GM12874 (cell line): ENCODE measurements around the gene TPP1.
A peak's percentile ranks its signal among the peaks of the same experiment; 100 is the strongest.

Experiments
- TF ChIP-seq, protein P1 (sequence below): IDR thresholded peaks from 2 replicates; pipeline ENCODE4 v1.5.1; 2011; ENCODE audit warnings: low read depth, mild to moderate bottlenecking, control low read depth, low read length, moderate library complexity; ENCODE audit not compliant: insufficient read depth

TPP1 gene

DNA sequence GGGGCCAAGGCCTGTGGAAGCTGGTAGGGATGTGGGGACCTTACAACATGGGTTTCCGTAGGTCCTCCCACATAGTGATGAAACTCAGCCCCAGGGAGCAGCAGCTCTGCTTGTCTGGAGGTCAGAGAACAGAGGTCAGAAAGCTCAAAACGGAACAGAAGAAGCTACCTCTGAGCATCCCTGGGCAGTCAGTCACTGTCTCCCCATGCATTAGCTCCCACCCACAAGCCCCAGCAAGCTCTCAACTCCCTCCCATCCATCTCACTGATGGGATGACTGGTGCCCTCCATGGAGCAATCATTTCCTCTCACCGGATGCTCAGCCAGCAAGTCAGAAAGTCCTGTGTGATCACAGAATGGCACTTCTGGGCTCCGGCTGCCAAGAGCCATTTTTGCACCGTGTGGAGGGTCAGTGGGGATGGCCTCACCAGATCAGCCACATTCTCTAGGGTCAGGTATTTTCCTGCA lies 1.9 kb downstream of the TPP1 start:
- TF ChIP-seq, protein P1, sequence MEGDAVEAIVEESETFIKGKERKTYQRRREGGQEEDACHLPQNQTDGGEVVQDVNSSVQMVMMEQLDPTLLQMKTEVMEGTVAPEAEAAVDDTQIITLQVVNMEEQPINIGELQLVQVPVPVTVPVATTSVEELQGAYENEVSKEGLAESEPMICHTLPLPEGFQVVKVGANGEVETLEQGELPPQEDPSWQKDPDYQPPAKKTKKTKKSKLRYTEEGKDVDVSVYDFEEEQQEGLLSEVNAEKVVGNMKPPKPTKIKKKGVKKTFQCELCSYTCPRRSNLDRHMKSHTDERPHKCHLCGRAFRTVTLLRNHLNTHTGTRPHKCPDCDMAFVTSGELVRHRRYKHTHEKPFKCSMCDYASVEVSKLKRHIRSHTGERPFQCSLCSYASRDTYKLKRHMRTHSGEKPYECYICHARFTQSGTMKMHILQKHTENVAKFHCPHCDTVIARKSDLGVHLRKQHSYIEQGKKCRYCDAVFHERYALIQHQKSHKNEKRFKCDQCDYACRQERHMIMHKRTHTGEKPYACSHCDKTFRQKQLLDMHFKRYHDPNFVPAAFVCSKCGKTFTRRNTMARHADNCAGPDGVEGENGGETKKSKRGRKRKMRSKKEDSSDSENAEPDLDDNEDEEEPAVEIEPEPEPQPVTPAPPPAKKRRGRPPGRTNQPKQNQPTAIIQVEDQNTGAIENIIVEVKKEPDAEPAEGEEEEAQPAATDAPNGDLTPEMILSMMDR = no peak

DNA sequence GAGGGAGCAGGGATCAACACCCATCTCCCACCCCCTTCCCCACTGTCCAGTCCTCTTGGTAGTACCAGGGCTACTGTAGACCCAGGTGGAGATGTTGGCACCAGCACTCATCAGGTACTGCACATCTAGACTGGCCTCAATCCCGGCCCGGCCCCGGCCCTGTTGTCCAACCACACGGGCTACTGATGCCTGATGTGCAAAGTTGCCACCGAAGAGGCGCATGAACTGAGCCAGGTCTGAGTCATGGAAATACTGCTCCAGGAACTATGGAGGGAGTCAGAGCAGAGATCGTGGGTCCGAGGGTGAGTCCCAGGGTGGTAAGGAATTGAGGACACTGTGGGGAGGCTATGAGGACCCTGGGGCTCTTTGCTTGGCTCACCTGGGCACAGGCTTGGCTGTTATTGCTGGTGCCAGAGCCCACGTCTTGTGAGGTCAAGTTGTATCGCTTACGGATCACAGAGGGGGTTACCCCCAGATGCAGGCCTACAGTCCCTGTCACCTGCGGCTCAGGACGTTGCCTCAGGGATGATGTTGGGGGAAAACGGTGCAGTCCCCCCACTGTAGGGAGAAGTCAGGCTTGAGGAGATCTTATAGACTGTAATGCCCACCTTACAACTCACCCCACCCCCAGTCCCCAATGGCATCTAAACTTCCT lies 2.5 kb downstream of the TPP1 start:
- TF ChIP-seq, protein P1 = no peak

DNA sequence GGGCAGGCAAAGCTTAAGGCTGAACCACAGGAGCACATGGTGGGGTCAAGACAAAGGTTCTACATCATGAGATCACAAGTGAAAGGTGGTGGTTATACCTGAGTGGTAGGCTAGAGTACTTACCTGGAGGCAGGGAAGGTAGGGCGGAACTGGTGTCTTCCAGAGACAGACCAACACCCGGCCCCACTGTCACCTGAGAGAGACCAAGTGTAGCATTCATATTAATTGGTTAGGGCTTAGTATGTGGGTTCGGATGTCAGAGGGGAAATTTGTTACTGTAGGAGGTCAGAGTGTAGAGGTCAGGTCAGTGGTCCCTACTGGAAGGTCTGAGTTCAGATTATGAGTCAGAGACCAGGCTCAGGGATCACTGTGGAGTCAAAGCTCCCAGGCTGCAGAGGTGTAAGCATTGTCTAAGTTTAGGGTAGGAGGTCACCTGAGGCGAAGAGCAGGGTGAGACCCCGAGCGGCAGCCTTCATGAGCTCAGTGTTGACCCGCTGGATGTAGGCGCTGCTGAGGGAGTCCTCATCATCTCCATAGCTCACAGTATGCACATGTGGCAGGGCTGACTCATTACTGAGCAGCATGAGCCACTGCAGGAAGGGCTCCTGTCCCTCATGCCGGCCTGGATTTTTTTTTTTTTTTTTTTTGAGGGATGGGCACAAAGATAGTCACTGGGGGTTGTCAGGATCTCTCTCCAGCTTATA lies 3.2 kb downstream of the TPP1 start:
- TF ChIP-seq, protein P1 = no peak

DNA sequence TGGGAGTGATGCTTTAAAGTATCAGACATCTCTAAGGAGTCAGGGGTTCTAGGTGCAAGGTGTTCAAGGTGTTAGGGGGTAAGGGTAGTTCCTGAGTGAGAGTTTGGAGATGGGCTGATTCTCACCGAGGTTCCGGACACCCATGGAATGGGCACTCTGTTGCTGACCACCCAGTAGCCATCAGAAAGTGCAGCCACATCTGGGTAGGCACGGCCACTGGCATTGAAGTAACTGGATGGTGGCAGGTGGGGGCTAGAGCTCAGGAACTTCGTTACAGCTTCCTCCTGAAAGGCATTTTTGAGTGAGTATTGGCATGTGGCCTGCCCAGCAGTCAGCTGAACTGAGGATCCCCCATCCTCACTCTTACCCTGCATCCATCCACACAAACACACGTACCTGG lies 4.2 kb downstream of the TPP1 start:
- TF ChIP-seq, protein P1 = no peak

DNA sequence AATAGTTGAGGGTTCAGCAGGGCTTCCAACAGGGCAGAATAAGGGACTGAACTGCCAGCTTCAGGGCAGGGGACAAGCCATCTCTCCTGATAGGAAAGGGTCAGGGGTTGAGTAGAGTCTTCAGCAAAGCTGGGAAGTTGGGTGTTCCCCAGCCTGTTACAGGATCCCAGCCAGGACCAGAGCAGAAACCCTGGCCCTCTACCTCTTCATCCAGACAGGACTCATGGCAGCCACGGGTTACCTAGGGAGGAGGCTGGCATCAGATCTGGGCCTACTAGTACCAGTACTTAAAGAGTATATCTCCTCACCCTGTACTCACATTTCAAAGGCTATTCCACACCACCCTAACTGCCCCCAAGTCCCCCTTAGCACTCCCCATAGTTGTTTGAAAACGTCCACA lies 4.8 kb downstream of the TPP1 start:
- TF ChIP-seq, protein P1 = no peak

DNA sequence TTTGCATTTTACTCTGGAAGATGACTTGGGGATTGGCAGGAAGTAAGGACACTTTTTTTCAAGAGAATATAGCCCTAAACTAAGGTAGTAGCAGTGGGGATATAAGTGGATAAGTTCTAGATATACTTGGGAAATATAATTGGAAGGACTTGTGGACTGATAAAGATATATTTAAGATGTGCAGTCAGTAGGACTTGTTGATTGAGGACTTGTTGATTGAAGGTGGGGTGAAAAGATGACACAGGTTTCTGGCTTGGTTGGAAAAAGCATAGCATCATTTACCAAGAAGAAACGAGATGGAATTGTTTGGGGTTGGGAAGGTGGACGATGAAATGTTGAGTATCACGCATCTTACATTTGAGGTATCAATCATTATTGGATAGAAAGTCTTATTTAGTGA lies 5.7 kb downstream of the TPP1 start:
- TF ChIP-seq, protein P1 = no peak

DNA sequence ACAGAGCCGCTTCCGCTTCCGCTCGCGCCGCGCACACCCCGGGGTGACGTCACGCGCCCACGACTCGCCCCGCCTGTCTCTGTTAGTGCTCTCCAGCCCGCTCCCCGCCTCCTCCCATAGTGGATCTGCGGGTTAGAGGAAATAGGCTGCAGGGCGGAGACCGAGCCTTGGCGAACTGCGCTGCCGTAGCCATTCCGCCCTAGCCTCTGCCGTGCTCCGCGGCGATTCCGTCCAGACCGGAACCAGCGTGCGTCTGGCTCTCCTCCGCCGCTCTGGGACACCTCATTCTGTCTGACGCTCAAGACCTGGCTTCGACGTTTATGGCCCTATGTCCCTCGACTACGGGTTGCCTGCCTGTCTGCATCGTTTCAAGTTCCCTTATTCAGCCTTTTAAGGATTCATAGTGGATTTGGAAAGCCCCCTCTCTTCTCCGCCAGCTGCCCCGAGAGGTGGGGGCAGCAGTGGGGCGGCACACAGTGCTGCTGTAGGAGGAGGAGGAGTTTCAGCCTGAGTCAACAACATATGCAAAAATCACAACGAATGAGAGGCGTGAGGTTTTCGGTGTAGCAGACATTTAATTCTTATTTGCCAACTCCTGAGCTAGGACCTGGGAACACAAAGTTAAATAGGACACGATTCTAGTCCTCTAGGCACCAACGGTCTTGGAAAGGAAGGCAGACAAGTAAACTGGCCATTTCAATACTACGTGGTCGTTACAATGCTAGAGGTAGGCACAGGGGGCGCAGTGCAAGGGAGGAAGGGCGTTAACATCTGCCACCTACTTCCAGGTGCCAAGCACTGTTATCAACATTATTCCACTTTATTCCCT lies 6.8 kb downstream of the TPP1 start, which contains the start of gene TAF10:
Gene TAF10, minus strand, starts transcription at position 4 of the 829 bp plus-strand sequence. CDS start 27 bp downstream, outside the sequence.
- TF ChIP-seq, protein P1 = peak; percentile 62
